Measurements from ENCODE around the gene SAMMSON.

- TF ChIP-seq, protein P1, sequence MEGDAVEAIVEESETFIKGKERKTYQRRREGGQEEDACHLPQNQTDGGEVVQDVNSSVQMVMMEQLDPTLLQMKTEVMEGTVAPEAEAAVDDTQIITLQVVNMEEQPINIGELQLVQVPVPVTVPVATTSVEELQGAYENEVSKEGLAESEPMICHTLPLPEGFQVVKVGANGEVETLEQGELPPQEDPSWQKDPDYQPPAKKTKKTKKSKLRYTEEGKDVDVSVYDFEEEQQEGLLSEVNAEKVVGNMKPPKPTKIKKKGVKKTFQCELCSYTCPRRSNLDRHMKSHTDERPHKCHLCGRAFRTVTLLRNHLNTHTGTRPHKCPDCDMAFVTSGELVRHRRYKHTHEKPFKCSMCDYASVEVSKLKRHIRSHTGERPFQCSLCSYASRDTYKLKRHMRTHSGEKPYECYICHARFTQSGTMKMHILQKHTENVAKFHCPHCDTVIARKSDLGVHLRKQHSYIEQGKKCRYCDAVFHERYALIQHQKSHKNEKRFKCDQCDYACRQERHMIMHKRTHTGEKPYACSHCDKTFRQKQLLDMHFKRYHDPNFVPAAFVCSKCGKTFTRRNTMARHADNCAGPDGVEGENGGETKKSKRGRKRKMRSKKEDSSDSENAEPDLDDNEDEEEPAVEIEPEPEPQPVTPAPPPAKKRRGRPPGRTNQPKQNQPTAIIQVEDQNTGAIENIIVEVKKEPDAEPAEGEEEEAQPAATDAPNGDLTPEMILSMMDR (conservative IDR thresholded peaks at IDR 0.05; ENCODE audit: low read depth in 2 of 2): no peak
- no peak for TF ChIP-seq CREB1 (CRISPR knock-in tag; IDR thresholded peaks at IDR 0.05; ENCODE audit: low read depth)
- no peak for TF ChIP-seq POLR2AphosphoS5 (IDR thresholded peaks at IDR 0.05; ENCODE audit: low read depth)
- no peak for TF ChIP-seq EZH2 (IDR thresholded peaks at IDR 0.05; ENCODE audit: low read depth, unreplicated experiment)
- no peak for TF ChIP-seq REST (IDR thresholded peaks at IDR 0.05; ENCODE audit: unreplicated experiment)
- TF ChIP-seq JUNB (IDR thresholded peaks at IDR 0.05; ENCODE audit: unreplicated experiment): no peak
- TF ChIP-seq ZNF331 (CRISPR knock-in tag; IDR thresholded peaks at IDR 0.05; ENCODE audit: low read depth): no peak
- TF ChIP-seq EZH2phosphoT487 (IDR thresholded peaks at IDR 0.05; ENCODE audit: unreplicated experiment): no peak
- TF ChIP-seq STAT1 (IDR thresholded peaks at IDR 0.05; ENCODE audit: unreplicated experiment): no peak
These were observed 28.8 kb downstream of the SAMMSON start for GRCh38 chr3:70028361-70028760.

Data from GM23338 (cell line).